Fibroblast of upper back skin (primary cell): ENCODE data around the gene TUBA3D.
"Not testable (repeated sequence)": the region's sequence is repeated elsewhere in the genome, so short reads cannot be mapped to it uniquely, and the experiment has no call there.

Experiments
- DNase-seq: peaks from one replicate; pipeline ENCODE4 v3.0.0-alpha.2; 2013

TUBA3D gene

GRCh38 chr2:131516011-131516410 is 40.1 kb downstream of the TUBA3D start:
- no peak for DNase-seq

GRCh38 chr2:131516621-131517020 is 40.7 kb downstream of the TUBA3D start:
- DNase-seq: not testable (repeated sequence)

GRCh38 chr2:131517106-131517831 is 41.4 kb downstream of the TUBA3D start:
- DNase-seq: no peak

GRCh38 chr2:131517856-131518255 is 41.9 kb downstream of the TUBA3D start:
- DNase-seq: not testable (repeated sequence)

- not testable (repeated sequence) for DNase-seq
Measured at GRCh38 chr2:131518531-131518930, 42.6 kb downstream of the TUBA3D start.

GRCh38 chr2:131519466-131519865 is 43.5 kb downstream of the TUBA3D start:
- DNase-seq: no peak

GRCh38 chr2:131519871-131520470 is 44.1 kb downstream of the TUBA3D start:
- DNase-seq: not testable (repeated sequence)

GRCh38 chr2:131520526-131520925 is 44.6 kb downstream of the TUBA3D start:
- no peak for DNase-seq

GRCh38 chr2:131521524-131521923 is 45.6 kb downstream of the TUBA3D start:
- DNase-seq: not testable (repeated sequence)

- no peak for DNase-seq
Measured at GRCh38 chr2:131521961-131522781, 46.3 kb downstream of the TUBA3D start.

- DNase-seq: not testable (repeated sequence)
Measured at GRCh38 chr2:131525256-131525655, 49.3 kb downstream of the TUBA3D start.

GRCh38 chr2:131527131-131528001 is 51.4 kb downstream of the TUBA3D start, which contains the start of gene CCDC74A:
Gene CCDC74A, plus strand, starts transcription at chr2:131527888. Its CDS starts 83 bp downstream, at chr2:131527971.
- DNase-seq: peak; percentile 52

- DNase-seq: peak; percentile 11
Measured at GRCh38 chr2:131528981-131529863, 53.3 kb downstream of the TUBA3D start.

GRCh38 chr2:131529864-131530445 is 54.0 kb downstream of the TUBA3D start:
- not testable (repeated sequence) for DNase-seq

GRCh38 chr2:131530626-131531344 is 54.9 kb downstream of the TUBA3D start:
- not testable (repeated sequence) for DNase-seq

GRCh38 chr2:131531547-131532185 is 55.7 kb downstream of the TUBA3D start:
- not testable (repeated sequence) for DNase-seq
